Keratinocyte (primary cell): ENCODE data around the gene IMPDH1.

Experiments used
- EZH2 ChIP-seq: IDR thresholded peaks from one replicate; pipeline ENCODE4 v1.6.1; 2012; ENCODE audit warnings: inconsistent platforms, mild to moderate bottlenecking, low read length, moderate library complexity
- TF ChIP-seq, protein P1 (sequence below), 3 experiments: IDR thresholded peaks in 1 of 3; conservative IDR thresholded peaks in 1 of 3; optimal IDR thresholded peaks in 1 of 3; 2 replicates in 2 of 3; 3 replicates in 1 of 3; pipeline versions ENCODE3 to v1.5.1; 2011; ENCODE audit warnings: low read length in 3 of 3, mild to moderate bottlenecking in 3 of 3, moderate library complexity in 2 of 3, control low read depth in 1 of 3, inconsistent platforms in 1 of 3; ENCODE audit not compliant: insufficient read depth in 2 of 3; ENCODE audit errors: extremely low read depth in 1 of 3

DNA sequence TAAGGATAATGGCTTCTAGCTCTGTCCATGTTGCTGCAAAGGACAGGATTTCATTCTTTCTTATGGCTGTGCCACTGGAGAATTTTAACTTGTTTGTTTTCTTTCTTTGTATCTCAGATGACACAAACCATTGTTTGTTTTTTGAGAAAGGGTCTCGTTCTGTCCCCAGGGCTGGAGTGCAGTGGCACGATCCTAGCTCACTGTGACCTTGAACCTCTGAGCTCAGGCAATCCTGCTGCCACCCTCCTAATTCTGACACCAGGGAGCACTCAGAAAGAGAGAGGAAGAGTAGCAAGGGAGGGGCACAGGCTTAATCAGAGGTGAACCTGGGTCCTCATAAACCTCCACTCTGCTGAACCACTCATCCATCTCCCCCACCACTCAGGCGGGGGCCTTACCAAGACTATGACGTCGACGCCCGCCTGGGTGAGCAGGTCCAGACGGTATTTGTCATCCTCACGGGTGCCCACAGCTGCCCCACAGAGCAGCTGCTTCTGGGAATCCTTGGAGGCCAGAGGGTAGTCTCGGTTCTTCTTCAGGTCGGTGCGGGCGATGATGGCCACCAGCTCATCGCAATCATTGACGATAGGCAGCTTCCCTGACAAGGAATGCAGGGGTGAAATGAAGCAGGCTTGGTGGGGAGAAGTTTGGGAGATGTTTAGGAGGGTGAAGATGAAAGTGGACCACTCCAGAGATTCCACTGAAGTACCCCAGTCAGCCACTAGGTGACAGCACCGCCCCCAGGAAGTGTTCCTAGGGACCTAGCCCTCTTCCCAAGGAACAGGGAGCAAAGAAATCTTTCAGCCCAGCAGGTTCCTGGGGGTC, 11.6 kb downstream of the IMPDH1 start:
- TF ChIP-seq, protein P1, sequence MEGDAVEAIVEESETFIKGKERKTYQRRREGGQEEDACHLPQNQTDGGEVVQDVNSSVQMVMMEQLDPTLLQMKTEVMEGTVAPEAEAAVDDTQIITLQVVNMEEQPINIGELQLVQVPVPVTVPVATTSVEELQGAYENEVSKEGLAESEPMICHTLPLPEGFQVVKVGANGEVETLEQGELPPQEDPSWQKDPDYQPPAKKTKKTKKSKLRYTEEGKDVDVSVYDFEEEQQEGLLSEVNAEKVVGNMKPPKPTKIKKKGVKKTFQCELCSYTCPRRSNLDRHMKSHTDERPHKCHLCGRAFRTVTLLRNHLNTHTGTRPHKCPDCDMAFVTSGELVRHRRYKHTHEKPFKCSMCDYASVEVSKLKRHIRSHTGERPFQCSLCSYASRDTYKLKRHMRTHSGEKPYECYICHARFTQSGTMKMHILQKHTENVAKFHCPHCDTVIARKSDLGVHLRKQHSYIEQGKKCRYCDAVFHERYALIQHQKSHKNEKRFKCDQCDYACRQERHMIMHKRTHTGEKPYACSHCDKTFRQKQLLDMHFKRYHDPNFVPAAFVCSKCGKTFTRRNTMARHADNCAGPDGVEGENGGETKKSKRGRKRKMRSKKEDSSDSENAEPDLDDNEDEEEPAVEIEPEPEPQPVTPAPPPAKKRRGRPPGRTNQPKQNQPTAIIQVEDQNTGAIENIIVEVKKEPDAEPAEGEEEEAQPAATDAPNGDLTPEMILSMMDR (optimal IDR thresholded peaks at IDR 0.05 in 1 of 3, IDR thresholded peaks at IDR 0.05 in 1 of 3, conservative IDR thresholded peaks at IDR 0.05 in 1 of 3; ENCODE audit: extremely low read depth in 1 of 3, insufficient read depth in 2 of 3, low read length in 3 of 3): peak; percentile 86 to 95 (median 94)
- TF ChIP-seq EZH2: no peak
